Activated CD4-positive, alpha-beta T cell treated with anti-CD3 and anti-CD28 coated beads, Interleukin-2, Interleukin-6, amounts not matched to agents 100 ng/mL and 50 ng/mL, durations not matched to agents 16 hours and 8 hours (primary cell): ENCODE results near the gene NCAM2.

Source experiments
- DNase-seq: peaks from one replicate; pipeline ENCODE4 v3.0.0-alpha.2; 2020

NCAM2 gene

GRCh38 chr21:21179619-21180298, 181.6 kb downstream of the NCAM2 start:
- DNase-seq = no peak

DNA sequence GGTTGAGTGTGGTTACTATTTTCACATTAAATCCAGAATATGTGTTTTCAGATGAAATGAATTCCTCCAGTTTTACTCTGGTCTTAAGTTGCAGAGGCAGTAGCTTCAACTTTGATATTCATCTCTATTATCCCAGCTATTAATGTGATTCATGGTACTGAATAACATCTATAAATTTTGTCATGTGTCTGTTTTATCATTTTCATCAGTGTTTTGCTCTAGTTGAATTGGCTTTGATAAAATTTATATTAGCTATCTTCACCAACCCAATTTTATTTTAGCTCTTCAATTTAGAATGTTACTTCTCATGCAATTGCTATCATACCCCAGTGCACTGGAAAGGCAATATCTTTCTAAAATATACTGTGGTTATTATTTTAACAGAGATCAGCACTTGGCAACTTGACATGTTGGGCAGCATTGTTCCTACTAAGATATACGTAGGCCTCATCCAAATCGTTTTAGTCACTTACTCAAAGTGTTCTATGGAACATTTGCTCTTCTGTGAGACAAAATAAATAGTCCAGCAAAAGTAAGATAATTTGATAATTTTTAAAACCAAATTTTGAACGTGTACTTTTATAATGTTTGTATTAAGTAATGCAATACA, 184.3 kb downstream of the NCAM2 start:
- no peak for DNase-seq

DNA sequence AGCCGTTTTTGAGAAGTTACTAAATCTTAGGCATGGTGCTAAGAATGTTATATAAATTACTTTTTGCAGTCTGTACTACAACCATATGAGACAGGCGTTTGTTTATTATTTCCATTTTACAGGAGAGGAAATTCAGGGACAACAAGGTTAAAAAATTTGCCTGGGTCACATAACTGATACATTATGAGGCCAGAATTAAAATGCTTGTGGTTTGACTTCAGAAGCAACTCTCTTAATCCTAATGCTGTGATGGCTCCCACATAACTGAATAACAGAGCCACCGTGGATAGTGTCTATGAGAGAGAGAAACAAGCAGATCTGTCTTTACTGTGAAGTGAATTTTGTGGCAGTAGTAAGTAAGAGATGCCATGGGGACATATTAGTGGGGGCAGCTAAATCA, 184.9 kb downstream of the NCAM2 start:
- DNase-seq = no peak

GRCh38 chr21:21184771-21185528, 186.7 kb downstream of the NCAM2 start:
- no peak for DNase-seq

DNA sequence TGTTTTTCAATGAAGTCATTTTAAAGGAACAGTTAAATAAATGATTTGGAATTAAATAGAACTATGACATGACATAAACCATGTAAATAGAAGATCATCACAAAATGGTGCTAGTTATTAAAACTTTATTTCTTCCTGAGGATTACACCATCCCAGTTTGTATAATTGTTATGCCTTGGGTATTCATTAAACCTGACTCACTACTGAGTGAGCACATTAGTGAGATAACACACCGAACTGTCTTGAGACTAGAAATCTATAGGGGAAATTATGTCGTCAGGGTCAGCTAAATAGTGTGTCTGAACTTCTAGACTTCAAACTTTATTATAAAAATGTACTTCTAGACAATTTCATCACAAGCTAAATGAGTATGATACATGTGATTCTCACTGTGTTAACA, 189.4 kb downstream of the NCAM2 start:
- no peak for DNase-seq

GRCh38 chr21:21188513-21189195, 190.4 kb downstream of the NCAM2 start:
- DNase-seq = no peak

- DNase-seq = no peak
Observed at GRCh38 chr21:21195417-21195943, 197.3 kb downstream of the NCAM2 start.

DNA sequence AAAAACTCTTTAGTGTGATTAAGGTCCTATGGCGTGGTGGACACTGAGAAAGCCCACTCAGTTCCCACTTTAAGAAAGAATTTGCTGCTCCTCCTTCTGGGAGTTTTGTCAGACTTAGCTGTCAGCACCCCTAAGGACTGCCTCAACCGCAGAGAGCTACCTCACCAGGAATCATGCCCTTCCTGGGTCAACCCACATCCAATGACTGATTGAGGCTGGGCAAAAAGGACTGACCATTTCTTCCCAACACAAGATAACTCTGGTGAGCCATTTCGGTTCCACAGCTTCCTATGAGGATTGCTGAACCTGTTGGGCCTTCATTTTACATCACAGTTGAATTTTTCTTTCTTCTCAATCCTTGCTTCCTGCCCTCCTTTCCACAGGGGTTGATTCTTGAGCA, 197.9 kb downstream of the NCAM2 start:
- no peak for DNase-seq

GRCh38 chr21:21196848-21197247, 198.6 kb downstream of the NCAM2 start:
- DNase-seq = no peak

- no peak for DNase-seq
Observed at GRCh38 chr21:21199342-21200102, 201.3 kb downstream of the NCAM2 start.

GRCh38 chr21:21200103-21200938, 202.1 kb downstream of the NCAM2 start:
- peak; percentile 56 for DNase-seq

DNA sequence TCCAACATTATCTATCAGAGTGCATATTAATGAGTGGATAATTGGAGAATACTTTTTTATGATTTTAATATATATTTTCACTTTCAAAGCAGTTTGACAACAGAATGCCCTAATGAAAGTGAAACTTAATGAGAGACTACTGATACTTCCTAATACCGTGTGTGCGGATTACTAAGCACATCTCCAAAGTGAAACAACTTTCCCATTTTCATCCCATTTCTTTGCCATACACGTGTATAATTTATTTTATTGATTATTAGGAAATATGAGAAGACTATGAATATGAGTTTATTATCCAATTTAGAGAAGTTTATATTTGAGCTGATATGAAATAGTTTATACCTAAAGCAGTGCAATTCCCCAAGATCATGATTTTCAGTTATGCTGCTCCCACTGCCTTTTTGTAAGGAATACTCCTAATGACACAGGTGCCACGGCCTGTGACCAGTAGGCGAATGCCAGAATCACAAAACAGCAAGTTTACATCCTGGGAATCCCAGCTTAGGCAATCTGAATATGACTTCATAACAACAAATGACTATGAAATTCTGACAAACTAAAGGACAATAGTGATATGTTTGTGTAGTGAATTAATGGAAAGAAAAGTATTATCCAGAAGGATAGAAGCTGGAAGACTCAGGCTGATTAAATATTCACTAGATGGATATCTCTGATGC, 202.9 kb downstream of the NCAM2 start:
- DNase-seq = no peak

GRCh38 chr21:21203822-21204339, 205.7 kb downstream of the NCAM2 start:
- DNase-seq = no peak

DNA sequence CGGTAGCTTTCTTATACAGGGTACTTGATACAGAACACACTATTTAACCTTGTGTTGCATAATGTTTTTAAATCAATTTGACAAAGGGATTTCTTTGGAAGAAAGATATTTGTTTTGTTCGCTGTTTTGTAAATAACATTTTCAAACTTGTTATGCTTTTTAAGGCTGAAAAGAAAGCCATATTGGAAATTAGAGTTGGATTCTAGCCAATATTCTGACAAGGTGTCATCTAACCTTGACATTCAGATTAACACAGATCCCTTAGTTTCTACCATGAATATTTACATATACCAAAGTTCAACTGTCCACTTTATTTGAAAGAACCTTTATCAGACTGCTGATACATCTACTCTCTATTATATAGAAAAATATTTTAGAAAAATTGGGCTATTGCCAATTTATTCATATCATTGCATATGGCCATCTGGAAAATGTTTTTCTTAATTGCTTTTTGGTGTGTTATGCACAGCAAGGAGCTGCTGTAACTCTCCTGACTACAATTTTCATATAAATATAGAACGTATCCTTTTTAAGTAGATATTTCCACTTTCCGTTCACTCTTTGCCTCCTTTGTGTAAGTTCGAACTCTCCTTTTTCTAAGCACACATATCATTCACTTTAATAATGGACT, 206.3 kb downstream of the NCAM2 start:
- no peak for DNase-seq

DNA sequence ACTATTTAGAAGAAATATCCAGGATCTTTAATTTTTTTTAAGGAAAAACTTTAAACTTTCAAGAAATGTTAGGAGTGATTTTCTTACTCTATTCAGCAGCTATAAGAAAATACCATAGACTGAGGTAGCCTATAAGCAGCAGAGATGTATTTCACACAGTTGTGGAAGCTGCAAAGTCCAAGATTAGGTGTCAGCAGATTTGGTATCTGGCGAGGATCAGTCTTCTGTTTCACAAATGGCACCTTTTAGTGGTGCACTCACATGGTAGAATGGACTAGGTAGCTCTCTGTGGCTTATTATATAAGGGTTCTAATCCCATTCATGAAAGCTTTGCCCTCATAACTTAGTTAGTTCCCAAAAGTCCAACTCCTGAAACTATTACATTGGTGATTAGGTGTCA, 207.4 kb downstream of the NCAM2 start:
- DNase-seq = no peak

GRCh38 chr21:21210552-21210951, 212.3 kb downstream of the NCAM2 start:
- no peak for DNase-seq

- DNase-seq = no peak
Observed at GRCh38 chr21:21213297-21213696, 215.1 kb downstream of the NCAM2 start.

DNA sequence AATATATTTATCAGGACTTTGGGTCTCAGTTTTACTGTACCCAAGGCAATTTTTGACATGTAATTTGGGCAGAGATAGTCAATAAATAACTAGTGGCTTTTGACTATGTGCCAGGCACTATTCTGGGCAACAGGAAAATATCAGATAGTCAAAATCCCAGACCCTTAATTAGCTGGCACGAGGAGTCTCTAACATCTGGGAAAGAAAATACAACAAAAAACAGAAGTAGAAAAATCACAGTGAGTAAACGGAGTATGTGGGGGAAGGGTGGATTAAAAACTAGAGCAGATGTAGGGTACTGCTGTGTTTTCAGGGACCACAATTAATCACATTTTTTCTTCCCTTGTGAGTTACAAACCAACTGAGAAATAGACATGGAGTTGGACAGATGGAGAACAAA, 217.8 kb downstream of the NCAM2 start:
- no peak for DNase-seq

- DNase-seq = no peak
Observed at GRCh38 chr21:21226472-21226871, 228.3 kb downstream of the NCAM2 start.

DNA sequence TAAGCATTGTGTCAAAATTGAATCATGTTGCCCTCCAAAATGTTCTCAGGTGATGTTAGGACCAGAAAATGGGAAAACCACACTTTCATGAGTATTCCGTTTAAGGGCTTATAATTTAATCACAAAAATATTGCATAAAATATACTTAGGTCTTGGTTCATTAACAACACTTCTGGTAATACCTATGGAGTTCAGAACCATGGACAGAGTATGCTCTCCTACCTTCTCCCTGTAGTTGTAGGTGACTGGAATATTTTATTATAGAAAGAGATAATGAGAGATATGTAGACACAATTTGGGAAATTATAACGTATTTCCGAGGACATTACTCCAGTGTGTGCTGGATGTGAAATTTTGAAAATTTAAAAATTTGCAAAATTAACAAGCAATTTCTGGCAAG, 232.5 kb downstream of the NCAM2 start:
- no peak for DNase-seq
